ENCODE results near the gene SPAG6. TPM values are rescaled to one million over a fixed set of nuclear protein-coding genes. Genes with fewer than 3 reads are reported as not detected.

The SPAG6 gene
- total and polyA plus RNA-seq, 9 of the 15 experiments (the other 6 are each of a cell fraction or from before 2014, with no cell fraction given) = 3.5 to 23.1 (median 11.8) TPM

GRCh38 chr10:22442063-22442462 lies 96.8 kb downstream of the SPAG6 start:
- ChIA-PET POLR2A (no interaction called here), CTCF (ENCODE audit: low intra/inter-chr PET ratio) (no interaction called here)
- no peak overlapping the region for H3K9ac ChIP-seq (ENCODE audit: insufficient read depth in 1 of 2, low read depth in 2 of 2, low read length in 2 of 2)
- H2AFZ ChIP-seq (ENCODE audit: low read depth, low read length) = no peak overlapping the region
- no peak overlapping the region for H3K27ac ChIP-seq (ENCODE audit: extremely low read depth, low read depth, low read length)
- H3K4me2 ChIP-seq (ENCODE audit: insufficient read depth, low read length) = no peak overlapping the region
- BruUV-seq (replicated peaks) = no TSS peak
- no peaks in the 10 kb centered on the region for H3K9me3 ChIP-seq (replicated peaks; ENCODE audit: control insufficient read depth, insufficient read depth, low read depth, low read length)
- peaks cover 4 to 5% of the 10 kb centered on the region in 2 experiments; a peak in 3 of 5 replicates for H3K4me1 ChIP-seq (replicated peaks in 1 of 2; ENCODE audit: control insufficient read depth in 2 of 2, insufficient read depth in 2 of 2, low read length in 2 of 2)
- H3K4me3 ChIP-seq = no peak overlapping the region
- no peaks in the 10 kb centered on the region for H3K36me3 ChIP-seq (ENCODE audit: control insufficient read depth, insufficient read depth, low read length)
- intact Hi-C loops (cut with micrococcal nuclease) = no loop called here
- DNase-seq (ENCODE audit: extremely low read depth in 1 of 4, low spot score in 3 of 4) = no peak
- no peak for ATAC-seq
- no peaks in the 10 kb centered on the region for H3K27me3 ChIP-seq (ENCODE audit: control insufficient read depth in 2 of 2, insufficient read depth in 2 of 2, low read length in 2 of 2)
- H3K79me2 ChIP-seq (ENCODE audit: control insufficient read depth, insufficient read depth, low read length) = no peaks in the 10 kb centered on the region
- TF ChIP-seq HMGN3 (IDR thresholded peaks at IDR 0.05; ENCODE audit: borderline replicate concordance, extremely low read depth, insufficient read length, low read depth, low read length) = no peak
- no peak for TF ChIP-seq THAP7 (CRISPR knock-in tag; IDR thresholded peaks at IDR 0.05)
- no peak for TF ChIP-seq ZFP30 (CRISPR knock-in tag; IDR thresholded peaks at IDR 0.05; ENCODE audit: borderline replicate concordance)
- TF ChIP-seq ZNF79 (CRISPR knock-in tag; IDR thresholded peaks at IDR 0.05; ENCODE audit: low read depth) = no peak
- TF ChIP-seq PML (IDR thresholded peaks at IDR 0.05; ENCODE audit: low read length) = no peak
- TF ChIP-seq ELK3 (CRISPR knock-in tag; IDR thresholded peaks at IDR 0.05) = no peak
- TF ChIP-seq NFXL1 (CRISPR knock-in tag; IDR thresholded peaks at IDR 0.05) = no peak
- no peak for TF ChIP-seq HNRNPK (IDR thresholded peaks at IDR 0.05; ENCODE audit: low read depth, low read length, poor library complexity, severe bottlenecking)
- no peak for TF ChIP-seq ARHGAP35 (IDR thresholded peaks at IDR 0.05; ENCODE audit: partially characterized antibody)
- TF ChIP-seq ZFPM2 (CRISPR knock-in tag; IDR thresholded peaks at IDR 0.05) = no peak
- TF ChIP-seq CEBPG (CRISPR knock-in tag; IDR thresholded peaks at IDR 0.05) = no peak
- no peak for TF ChIP-seq CEBPG (tag; conservative IDR thresholded peaks at IDR 0.05 in 1 of 2, IDR thresholded peaks at IDR 0.05 in 1 of 2)
- TF ChIP-seq ZNF696 (CRISPR knock-in tag; conservative IDR thresholded peaks at IDR 0.05) = no peak
- TF ChIP-seq NR1H2 (CRISPR knock-in tag; IDR thresholded peaks at IDR 0.05) = no peak
- TF ChIP-seq ZNF57 (CRISPR knock-in tag; IDR thresholded peaks at IDR 0.05) = no peak
- TF ChIP-seq ZNF316 (IDR thresholded peaks at IDR 0.05) = no peak
- no peak for FAIRE-seq
- no peaks in the 10 kb centered on the region for H4K20me1 ChIP-seq (replicated peaks; ENCODE audit: control insufficient read depth, insufficient read depth, low read length)
- in situ Hi-C loops (cut with MboI) = no loop called here
- no peaks in the 10 kb centered on the region for H3K9me1 ChIP-seq (ENCODE audit: control insufficient read depth, insufficient read depth, low read length)
